Osteoblast (primary cell): ENCODE data around the gene TLE5. TPM values are rescaled to one million over a fixed set of nuclear protein-coding genes. Genes with fewer than 3 reads are reported as not detected.
A peak's percentile ranks its signal among the peaks of the same experiment; 100 is the strongest.

Experiments used
- DNase-seq: peaks from one replicate; pipeline ENCODE4 v3.0.0; 2011; ENCODE audit warnings: low spot score, mixed read lengths; ENCODE audit not compliant: insufficient read length; ENCODE audit errors: missing footprints
- H2AFZ ChIP-seq: 2 replicates; pipeline ENCODE4 v1.6.0; 2011; ENCODE audit warnings: mild to moderate bottlenecking, low read length
- H3K27ac ChIP-seq: 2 replicates; pipeline ENCODE4 v1.5.1; 2011; ENCODE audit warnings: mild to moderate bottlenecking, low read depth, low read length, moderate library complexity
- H3K27me3 ChIP-seq: 2 replicates; pipeline ENCODE4 v1.6.0; 2012; ENCODE audit warnings: mild to moderate bottlenecking, control low read depth, inconsistent platforms, low read length, moderate library complexity; ENCODE audit not compliant: insufficient read depth
- H3K36me3 ChIP-seq: 2 replicates; pipeline ENCODE4 v1.5.1; 2011; ENCODE audit warnings: mild to moderate bottlenecking, low read length, control low read depth, moderate library complexity; ENCODE audit not compliant: insufficient read depth
- H3K4me1 ChIP-seq: 2 replicates; pipeline ENCODE4 v1.5.1; 2011; ENCODE audit warnings: mild to moderate bottlenecking, low read length, control low read depth, moderate library complexity; ENCODE audit not compliant: insufficient read depth
- H3K4me2 ChIP-seq: 2 replicates; pipeline ENCODE4 v1.6.0; 2011; ENCODE audit warnings: mild to moderate bottlenecking, low read length; ENCODE audit not compliant: insufficient read depth
- H3K4me3 ChIP-seq: fragments of 200-600 bp; sonication (generic); 3 replicates; pipeline ENCODE4 v1.5.1; 2012; ENCODE audit warnings: mild to moderate bottlenecking, low read length, inconsistent platforms; ENCODE audit not compliant: insufficient read depth
- H3K79me2 ChIP-seq: 2 replicates; pipeline ENCODE4 v1.6.0; 2012; ENCODE audit warnings: mild to moderate bottlenecking, low read length, control low read depth, inconsistent platforms; ENCODE audit not compliant: insufficient read depth
- H3K9me3 ChIP-seq: 2 replicates; pipeline ENCODE4 v1.5.1; 2011; ENCODE audit warnings: low read depth, low read length, control low read depth
- H4K20me1 ChIP-seq: 2 replicates; pipeline ENCODE4 v1.6.0; 2012; ENCODE audit warnings: mild to moderate bottlenecking, low read length, control low read depth; ENCODE audit not compliant: insufficient read depth
- total RNA-seq: library from RNA; depleted of rRNA; stranded (reverse); fragments of >200 nt; gene quantifications from 2 replicates; pipeline ENCODE4 v1.2.3, GENCODE V29; 2012
- TF ChIP-seq, protein P1 (sequence below): IDR thresholded peaks from 2 replicates; pipeline ENCODE4 v1.5.1; 2011; ENCODE audit warnings: mild to moderate bottlenecking, low read depth, low read length, moderate library complexity; ENCODE audit errors: extremely low read depth

Gene TLE5
- total RNA-seq, 1 donor = 211 TPM

DNA sequence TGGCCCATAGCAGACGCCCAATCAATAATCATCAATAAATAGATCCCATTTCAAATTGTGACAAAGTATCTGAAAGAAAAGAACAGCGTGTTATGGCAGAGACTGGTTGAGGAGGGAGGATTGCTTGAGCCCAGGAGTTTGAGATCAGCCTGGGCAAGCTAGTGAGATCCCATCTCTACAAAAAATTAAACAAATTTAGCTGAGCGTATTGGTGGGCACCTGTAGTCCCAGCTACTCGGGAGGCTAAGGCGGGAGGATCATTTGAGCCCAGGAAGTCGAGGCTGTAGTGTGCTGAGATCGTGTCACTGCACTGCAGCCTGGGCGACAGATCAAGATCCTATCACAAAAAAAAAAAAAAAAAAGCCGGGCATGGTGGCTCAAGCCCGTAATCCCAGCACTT lies 25.5 kb upstream of the TLE5 start:
- Histone ChIP-seq H3K4me3 (no peak overlapping the region), H2AFZ (no peak overlapping the region), H3K79me2 (no peaks in the 10 kb centered on the region), H4K20me1 (no peaks in the 10 kb centered on the region), H3K4me2 (no peak overlapping the region), H3K4me1 (no peaks in the 10 kb centered on the region), H3K9me3 (no peaks in the 10 kb centered on the region), H3K27me3 (no peaks in the 10 kb centered on the region), H3K27ac (no peak overlapping the region), H3K36me3 (no peaks in the 10 kb centered on the region)
- no peak for DNase-seq
- TF ChIP-seq, protein P1, sequence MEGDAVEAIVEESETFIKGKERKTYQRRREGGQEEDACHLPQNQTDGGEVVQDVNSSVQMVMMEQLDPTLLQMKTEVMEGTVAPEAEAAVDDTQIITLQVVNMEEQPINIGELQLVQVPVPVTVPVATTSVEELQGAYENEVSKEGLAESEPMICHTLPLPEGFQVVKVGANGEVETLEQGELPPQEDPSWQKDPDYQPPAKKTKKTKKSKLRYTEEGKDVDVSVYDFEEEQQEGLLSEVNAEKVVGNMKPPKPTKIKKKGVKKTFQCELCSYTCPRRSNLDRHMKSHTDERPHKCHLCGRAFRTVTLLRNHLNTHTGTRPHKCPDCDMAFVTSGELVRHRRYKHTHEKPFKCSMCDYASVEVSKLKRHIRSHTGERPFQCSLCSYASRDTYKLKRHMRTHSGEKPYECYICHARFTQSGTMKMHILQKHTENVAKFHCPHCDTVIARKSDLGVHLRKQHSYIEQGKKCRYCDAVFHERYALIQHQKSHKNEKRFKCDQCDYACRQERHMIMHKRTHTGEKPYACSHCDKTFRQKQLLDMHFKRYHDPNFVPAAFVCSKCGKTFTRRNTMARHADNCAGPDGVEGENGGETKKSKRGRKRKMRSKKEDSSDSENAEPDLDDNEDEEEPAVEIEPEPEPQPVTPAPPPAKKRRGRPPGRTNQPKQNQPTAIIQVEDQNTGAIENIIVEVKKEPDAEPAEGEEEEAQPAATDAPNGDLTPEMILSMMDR = no peak

DNA sequence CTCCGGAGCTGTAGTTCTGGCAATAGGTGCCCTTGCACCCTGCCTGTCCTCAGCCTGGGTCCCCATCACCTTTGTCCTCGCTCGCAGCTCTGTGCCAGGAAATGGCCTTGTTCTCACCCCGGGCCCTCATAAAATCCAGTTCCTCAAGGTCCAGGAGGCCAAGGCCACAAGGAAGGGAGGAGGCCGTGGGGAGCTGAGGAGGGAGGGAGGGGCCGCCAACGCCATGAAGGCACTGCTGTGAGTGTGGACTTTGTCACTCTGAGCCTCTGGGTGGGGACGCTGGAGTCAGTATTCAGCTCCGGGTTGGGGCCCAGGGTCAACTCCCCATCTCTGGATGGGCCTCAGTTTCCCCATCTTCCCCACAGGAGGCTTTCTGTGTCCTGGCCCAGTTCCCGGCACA lies 22.6 kb upstream of the TLE5 start:
- no peaks in the 10 kb centered on the region for H3K9me3 ChIP-seq

DNA sequence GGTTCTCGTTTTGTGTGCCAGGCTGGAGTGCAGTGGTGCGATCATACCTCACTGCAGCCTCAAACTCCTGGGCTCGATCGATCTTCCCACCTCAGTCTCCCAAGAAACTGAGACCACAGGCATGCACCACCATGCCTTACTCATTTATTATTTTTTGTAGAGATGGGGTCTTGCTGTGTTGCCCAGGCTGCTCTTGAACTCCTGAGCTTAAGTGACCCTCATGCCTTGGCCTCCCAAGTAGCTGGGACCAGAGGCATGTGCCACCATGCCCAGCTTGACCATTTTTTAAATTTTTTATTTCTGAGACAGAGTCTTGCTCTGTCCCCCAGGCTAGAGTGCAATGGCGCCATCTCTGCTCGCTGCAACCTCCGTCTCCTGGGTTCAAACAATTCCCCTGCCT lies 21.7 kb upstream of the TLE5 start:
- Histone ChIP-seq H3K9me3 (no peaks in the 10 kb centered on the region), H3K4me3 (no peak overlapping the region), H3K4me2 (no peak overlapping the region), H2AFZ (no peak overlapping the region), H3K27ac (no peak overlapping the region), H3K79me2 (no peaks in the 10 kb centered on the region), H3K36me3 (no peaks in the 10 kb centered on the region), H3K27me3 (no peaks in the 10 kb centered on the region), H3K4me1 (peaks cover 5% of the 10 kb centered on the region), H4K20me1 (no peaks in the 10 kb centered on the region)
- TF ChIP-seq, protein P1 = no peak
- no peak for DNase-seq

More for the DNA sequence above, 22.6 kb upstream of the TLE5 start:
- H3K4me1 ChIP-seq = peaks cover 5% of the 10 kb centered on the region
- TF ChIP-seq, protein P1 = no peak
- H3K79me2 ChIP-seq = no peaks in the 10 kb centered on the region
- DNase-seq = peak; percentile 3
- no peak overlapping the region for H3K4me3 ChIP-seq
- H2AFZ ChIP-seq = no peak overlapping the region
- no peaks in the 10 kb centered on the region for H4K20me1 ChIP-seq
- no peak overlapping the region for H3K4me2 ChIP-seq
- no peak overlapping the region for H3K27ac ChIP-seq
- H3K27me3 ChIP-seq = no peaks in the 10 kb centered on the region
- H3K36me3 ChIP-seq = no peaks in the 10 kb centered on the region

DNA sequence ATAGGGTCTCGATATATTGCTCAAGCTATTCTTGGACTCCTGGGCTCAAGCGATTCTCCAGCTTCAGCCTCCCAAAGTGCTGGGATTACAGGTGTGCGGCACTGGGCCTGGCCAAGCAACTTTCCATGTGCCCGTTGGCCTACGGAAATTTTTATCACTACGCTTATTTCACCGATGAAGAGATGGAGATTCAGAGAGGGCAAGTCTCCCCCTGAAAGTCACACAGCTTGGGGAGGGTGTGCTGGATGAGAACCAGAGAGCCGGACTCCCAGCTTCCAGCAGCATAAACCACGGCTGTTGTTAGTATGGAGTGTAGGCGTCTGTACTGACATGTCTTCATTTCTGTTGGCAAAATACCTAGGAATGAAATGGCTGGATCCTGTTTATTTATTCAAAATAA lies 20.0 kb upstream of the TLE5 start:
- Histone ChIP-seq H3K79me2 (no peaks in the 10 kb centered on the region), H3K4me1 (peaks cover 5% of the 10 kb centered on the region), H2AFZ (no peak overlapping the region), H4K20me1 (no peaks in the 10 kb centered on the region), H3K9me3 (no peaks in the 10 kb centered on the region), H3K27ac (no peak overlapping the region), H3K27me3 (no peaks in the 10 kb centered on the region), H3K36me3 (no peaks in the 10 kb centered on the region), H3K4me2 (no peak overlapping the region), H3K4me3 (no peak overlapping the region)
- TF ChIP-seq, protein P1 = no peak
- DNase-seq = peak; percentile 34
